Stimulated activated CD8-positive, alpha-beta memory T cell treated with anti-CD3 and anti-CD28 coated beads, Interleukin-12 subunit alpha, Interleukin-12 subunit beta, amount 100 ng/mL, for 1 hour (primary cell): Measurements from ENCODE around the gene MYBPHL.

Experiments
- DNase-seq: peaks from one replicate; pipeline ENCODE4 v3.0.0-alpha.2; 2020; ENCODE audit warnings: low read depth

Gene MYBPHL

GRCh38 chr1:109251277-109252166 is 55.3 kb downstream of the MYBPHL start:
- no peak for DNase-seq

- no peak for DNase-seq
These were observed 56.1 kb downstream of the MYBPHL start for GRCh38 chr1:109250454-109251276.

GRCh38 chr1:109249654-109250401 is 57.0 kb downstream of the MYBPHL start:
- DNase-seq, result no peak

DNA sequence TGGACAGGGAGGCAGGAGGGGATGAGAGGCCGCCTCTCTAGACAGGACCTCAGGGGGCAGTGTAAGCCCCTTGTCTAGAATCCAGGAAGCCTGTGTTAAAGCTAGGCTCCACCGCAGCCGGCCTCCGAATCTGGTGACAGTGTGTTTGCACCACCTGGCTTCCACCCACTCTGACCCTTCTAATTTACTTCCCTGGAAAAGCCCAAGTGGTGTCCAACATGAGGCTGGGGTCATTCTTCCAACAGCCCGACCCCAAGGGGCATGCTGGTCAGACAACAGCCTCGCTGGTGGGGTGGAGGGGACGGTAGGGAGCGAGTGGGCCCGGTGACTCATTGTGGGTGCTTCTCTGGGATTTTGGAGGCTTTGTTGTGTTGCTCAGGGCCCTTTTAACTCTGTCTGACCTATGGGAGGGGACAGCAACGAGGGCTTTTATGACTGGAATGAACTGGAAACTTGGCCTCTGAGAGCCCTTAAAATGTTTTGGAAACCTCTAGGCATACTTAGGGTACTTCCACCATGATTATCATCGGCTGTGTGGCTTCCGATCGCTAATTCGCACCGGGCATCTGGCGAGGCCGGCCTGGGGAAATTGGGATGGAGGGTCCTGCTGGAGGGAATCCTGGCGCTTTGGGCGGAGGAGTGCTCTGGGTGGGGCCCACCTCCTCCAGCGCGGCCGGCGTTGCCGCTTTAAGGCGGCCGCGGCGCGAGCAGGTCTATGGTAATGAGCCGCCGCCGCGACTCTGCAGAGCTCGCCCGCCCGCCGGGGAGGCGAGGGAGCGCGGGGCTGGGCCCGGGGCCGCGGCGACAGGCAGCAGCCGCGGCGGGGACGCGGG is 57.8 kb downstream of the MYBPHL start, which contains the start of gene CELSR2:
Gene CELSR2, plus strand, starts transcription at position 743 of the 833 bp plus-strand sequence. CDS start 541 bp downstream, outside the sequence.
- DNase-seq, result peak; percentile 17

DNA sequence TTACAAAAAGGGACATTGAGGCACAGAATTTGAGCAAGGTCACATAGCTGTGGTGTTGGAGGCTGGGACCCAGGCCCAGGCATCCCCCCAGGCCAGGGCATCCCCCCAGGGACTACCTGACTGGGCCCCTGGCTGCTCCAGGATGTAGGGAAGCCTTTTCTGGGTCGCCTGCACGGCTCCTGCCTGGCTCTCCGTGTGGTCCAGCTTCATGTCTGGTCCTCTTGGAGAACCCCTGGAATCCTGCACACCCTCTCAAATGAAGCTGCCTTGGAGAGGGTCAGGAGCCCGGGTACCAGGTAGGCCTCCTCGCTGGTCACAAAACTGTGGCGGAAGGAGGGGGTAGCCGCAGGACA is 58.4 kb downstream of the MYBPHL start:
- DNase-seq, result no peak

DNA sequence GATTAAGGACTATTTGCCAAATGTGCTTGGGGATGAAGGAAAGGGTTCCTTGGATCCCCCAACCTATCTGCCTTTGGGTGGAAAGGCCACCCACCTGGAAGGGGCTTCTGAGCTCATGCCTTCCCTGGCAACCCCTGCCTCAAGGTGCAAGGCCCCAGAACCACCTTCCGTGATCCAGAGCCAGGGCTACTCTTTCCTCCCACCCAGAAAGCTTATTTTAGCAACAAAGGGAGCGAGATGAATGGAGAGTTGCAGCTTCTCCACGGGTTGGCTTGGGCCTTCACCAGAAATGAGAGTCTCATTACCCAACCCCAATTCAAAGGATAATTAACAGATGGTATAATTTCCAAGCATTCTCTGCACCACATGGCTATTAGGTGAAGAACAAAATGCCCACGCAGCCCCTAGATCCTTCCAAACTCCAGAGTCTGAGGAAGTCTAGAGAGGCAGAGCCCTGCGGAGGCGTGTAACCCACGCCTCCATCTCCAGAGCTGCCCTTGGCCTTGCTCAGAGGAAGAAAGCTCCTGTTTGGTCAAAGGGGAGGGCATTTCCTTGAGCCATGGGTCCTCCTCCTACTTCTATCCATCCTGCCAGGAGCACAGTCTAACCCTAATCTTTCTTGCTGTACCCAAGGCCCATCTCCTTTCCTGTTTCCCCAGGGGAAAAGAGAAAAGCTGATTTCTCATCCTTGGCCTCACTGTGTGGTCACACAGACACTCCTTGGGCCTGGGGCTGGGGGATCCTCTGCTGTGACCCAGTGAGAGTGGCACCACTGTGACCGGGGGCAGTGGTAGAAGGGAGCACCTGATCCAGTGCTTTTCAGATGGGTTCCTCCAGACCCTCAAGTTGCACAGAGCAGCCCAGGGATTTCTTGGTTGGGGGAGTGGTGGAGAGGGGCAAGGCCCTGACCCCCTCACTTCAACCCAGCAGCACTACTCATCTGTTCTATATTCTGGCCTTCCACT is 59.1 kb downstream of the MYBPHL start:
- no peak for DNase-seq

GRCh38 chr1:109246141-109246551 is 60.7 kb downstream of the MYBPHL start:
- DNase-seq, result no peak

DNA sequence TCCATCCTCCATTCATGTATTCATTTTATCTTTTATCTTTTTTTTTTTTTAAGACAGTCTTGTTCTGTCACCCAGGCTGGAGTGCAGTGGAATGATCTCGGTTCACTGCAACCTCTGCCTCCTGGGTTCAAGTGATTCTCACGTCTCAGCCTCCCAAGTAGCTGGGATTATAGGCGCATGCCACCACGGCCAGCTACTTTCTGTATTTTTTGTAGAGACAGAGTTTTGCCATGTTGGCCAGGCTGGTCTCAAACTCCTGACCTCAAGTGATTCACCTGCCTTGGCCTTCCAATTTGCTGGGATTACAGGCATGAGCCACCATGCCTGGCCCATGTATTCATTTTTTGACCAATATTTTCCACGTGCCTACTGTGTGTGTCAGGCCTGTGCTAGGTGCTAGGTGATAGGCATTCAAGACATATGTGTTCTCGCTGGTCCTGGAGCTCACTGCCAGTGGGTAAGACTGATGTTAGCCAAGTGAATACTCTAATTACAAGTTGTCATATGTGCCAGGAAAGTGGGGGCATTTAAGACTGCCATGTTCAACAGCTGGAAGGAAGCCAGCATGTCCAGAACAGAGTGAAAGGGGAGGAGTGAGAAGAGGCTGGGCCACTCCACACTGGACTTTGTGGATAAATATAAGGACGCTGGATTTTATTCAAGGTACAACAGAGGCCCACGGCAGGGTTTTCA is 62.8 kb downstream of the MYBPHL start:
- no peak for DNase-seq

GRCh38 chr1:109243221-109243620 is 63.6 kb downstream of the MYBPHL start:
- no peak for DNase-seq

- DNase-seq, result no peak
These were observed 64.4 kb downstream of the MYBPHL start for GRCh38 chr1:109242387-109242786.
